Cardiac muscle cell (in vitro differentiated cells and primary cell): Measurements from ENCODE around the gene SLC1A1. TPM values are rescaled to one million over a fixed set of nuclear protein-coding genes. Genes with fewer than 3 reads are reported as not detected.
"Not testable (repeated sequence)": the region's sequence is repeated elsewhere in the genome, so short reads cannot be mapped to it uniquely, and the experiment has no call there.

Source experiments
- DNase-seq, 2 donors: peaks; one replicate each; pipeline versions ENCODE4 v3.0.0 to v3.0.0-alpha.2; 2010 to 2017; ENCODE audit warnings: low read depth in 1 of 2, low spot score in 1 of 2
- H3K27ac ChIP-seq: fragments of 200-600 bp; sonication (generic); 2 replicates; pipeline ENCODE4 v1.5.1; 2016
- H3K27me3 ChIP-seq: fragments of 200-600 bp; sonication (generic); 2 replicates; pipeline ENCODE4 v1.6.0; 2016; ENCODE audit warnings: control low read depth
- H3K36me3 ChIP-seq: fragments of 200-600 bp; sonication (generic); 2 replicates; pipeline ENCODE4 v1.5.1; 2016; ENCODE audit warnings: control low read depth
- H3K4me1 ChIP-seq: fragments of 200-600 bp; sonication (generic); 2 replicates; pipeline ENCODE4 v1.8.1; 2017; ENCODE audit warnings: low read depth, mild to moderate bottlenecking, mixed run types
- H3K4me3 ChIP-seq: fragments of 200-600 bp; sonication (generic); 2 replicates; pipeline ENCODE4 v1.5.1; 2016; ENCODE audit warnings: mild to moderate bottlenecking
- H3K9me3 ChIP-seq: fragments of 200-600 bp; sonication (generic); 2 replicates; pipeline ENCODE4 v1.5.1; 2017; ENCODE audit warnings: low read depth, mild to moderate bottlenecking, control low read depth
- polyA plus RNA-seq: library from polyadenylated mRNA; unstranded; fragments of >200 nt; fragmentation: Nextera tagmentation; extraction: Ambion mirVana; gene quantifications from 2 replicates; pipeline ENCODE4 v1.2.1, GENCODE V29; 2016
- total RNA-seq: library from RNA; depleted of rRNA; stranded (reverse); fragments of >200 nt; gene quantifications from 2 replicates; pipeline ENCODE4 v1.2.3, GENCODE V29; 2016
- TF ChIP-seq, protein P1 (sequence below): IDR thresholded peaks from 2 replicates; pipeline ENCODE4 v1.5.1; 2012; ENCODE audit warnings: low read depth, mild to moderate bottlenecking, low read length

Gene SLC1A1
- total and polyA plus RNA-seq, 2 experiments from 2014 or later: 0.57 to 2.4 TPM

- Histone ChIP-seq H3K36me3 (no peaks in the 10 kb centered on the region), H3K27ac (no peak overlapping the region), H3K9me3 (no peaks in the 10 kb centered on the region), H3K27me3 (no peaks in the 10 kb centered on the region), H3K4me3 (no peak overlapping the region), H3K4me1 (no peaks in the 10 kb centered on the region)
- TF ChIP-seq, protein P1, sequence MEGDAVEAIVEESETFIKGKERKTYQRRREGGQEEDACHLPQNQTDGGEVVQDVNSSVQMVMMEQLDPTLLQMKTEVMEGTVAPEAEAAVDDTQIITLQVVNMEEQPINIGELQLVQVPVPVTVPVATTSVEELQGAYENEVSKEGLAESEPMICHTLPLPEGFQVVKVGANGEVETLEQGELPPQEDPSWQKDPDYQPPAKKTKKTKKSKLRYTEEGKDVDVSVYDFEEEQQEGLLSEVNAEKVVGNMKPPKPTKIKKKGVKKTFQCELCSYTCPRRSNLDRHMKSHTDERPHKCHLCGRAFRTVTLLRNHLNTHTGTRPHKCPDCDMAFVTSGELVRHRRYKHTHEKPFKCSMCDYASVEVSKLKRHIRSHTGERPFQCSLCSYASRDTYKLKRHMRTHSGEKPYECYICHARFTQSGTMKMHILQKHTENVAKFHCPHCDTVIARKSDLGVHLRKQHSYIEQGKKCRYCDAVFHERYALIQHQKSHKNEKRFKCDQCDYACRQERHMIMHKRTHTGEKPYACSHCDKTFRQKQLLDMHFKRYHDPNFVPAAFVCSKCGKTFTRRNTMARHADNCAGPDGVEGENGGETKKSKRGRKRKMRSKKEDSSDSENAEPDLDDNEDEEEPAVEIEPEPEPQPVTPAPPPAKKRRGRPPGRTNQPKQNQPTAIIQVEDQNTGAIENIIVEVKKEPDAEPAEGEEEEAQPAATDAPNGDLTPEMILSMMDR: no peak
- no peak for DNase-seq
These were observed 47.3 kb downstream of the SLC1A1 start for GRCh38 chr9:4537581-4537980.

DNA sequence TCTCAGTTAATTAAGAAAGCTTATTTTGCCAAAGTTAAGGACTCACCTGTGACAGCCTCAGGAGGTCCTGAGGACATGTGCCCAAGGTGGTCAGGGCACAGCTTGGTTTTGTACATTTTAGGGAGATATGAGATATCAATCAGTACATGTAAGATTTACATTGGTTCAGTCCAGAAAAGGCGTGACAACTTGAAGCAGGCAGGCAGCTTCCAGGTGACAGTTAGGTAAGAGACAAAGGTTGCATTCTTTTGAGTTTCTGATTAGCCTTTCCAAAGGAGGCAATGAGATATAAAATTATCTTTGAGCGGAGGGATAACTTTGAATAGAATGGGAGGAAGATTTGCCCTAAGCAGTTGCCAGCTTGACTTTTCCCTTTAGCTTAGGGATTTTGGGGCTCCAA is 47.8 kb downstream of the SLC1A1 start:
- no peak for DNase-seq
- TF ChIP-seq, protein P1: no peak
- H3K27me3 ChIP-seq: no peaks in the 10 kb centered on the region
- H3K9me3 ChIP-seq: no peaks in the 10 kb centered on the region
- H3K36me3 ChIP-seq: no peaks in the 10 kb centered on the region
- no peaks in the 10 kb centered on the region for H3K4me1 ChIP-seq
- H3K4me3 ChIP-seq: no peak overlapping the region
- H3K27ac ChIP-seq: no peak overlapping the region

- Histone ChIP-seq H3K9me3 (no peaks in the 10 kb centered on the region), H3K4me3 (no peak overlapping the region), H3K36me3 (no peaks in the 10 kb centered on the region), H3K27ac (no peak overlapping the region), H3K4me1 (no peaks in the 10 kb centered on the region), H3K27me3 (no peaks in the 10 kb centered on the region)
- DNase-seq: no peak
- TF ChIP-seq, protein P1: no peak
These were observed 48.4 kb downstream of the SLC1A1 start for GRCh38 chr9:4538621-4539020.

DNA sequence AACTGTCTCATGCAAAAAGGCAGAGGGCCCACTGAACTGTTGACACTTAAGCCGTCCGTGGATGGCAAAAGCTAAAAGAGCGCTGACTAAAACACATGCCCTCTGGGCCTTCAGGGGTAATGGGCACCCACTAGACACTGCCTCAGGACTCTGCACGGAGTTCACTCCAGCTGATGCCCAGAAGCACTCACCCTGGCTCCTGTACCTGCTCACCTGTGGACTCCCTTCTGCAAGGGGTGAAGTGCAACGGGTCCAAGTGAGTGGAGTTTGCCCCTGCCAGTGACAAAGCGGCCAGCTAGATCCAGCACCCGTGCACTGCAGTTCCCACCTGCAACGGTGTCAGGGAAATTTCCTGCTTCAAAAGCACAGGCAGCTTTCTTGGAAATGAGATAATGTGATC is 50.2 kb downstream of the SLC1A1 start:
- DNase-seq: no peak
- no peak overlapping the region for H3K4me3 ChIP-seq
- no peaks in the 10 kb centered on the region for H3K27me3 ChIP-seq
- H3K27ac ChIP-seq: no peak overlapping the region
- no peaks in the 10 kb centered on the region for H3K36me3 ChIP-seq
- H3K9me3 ChIP-seq: no peaks in the 10 kb centered on the region
- no peaks in the 10 kb centered on the region for H3K4me1 ChIP-seq
- TF ChIP-seq, protein P1: no peak

DNA sequence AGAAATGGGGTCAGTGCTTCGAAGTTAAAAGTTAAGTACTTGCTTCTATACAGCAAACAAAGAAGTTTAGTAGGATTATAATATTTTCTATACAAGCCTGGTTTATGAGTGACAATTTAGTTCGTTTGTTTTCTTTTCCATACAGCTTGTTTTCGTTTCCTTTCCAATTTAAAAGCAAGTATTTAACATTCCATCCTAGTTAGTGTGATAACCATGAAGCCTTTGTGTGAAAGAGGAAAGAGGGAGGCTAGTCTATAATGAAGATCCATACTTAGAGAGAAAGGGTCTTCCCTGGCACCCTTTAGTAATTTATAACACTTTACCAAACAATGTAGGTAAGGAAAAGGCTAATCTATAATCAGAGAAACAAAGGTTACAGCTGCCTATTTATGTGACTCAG is 51.0 kb downstream of the SLC1A1 start:
- Histone ChIP-seq H3K27me3 (no peaks in the 10 kb centered on the region), H3K4me3 (no peak overlapping the region), H3K36me3 (no peaks in the 10 kb centered on the region), H3K9me3 (no peaks in the 10 kb centered on the region), H3K27ac (no peak overlapping the region), H3K4me1 (no peaks in the 10 kb centered on the region)
- DNase-seq: no peak
- TF ChIP-seq, protein P1: no peak

DNA sequence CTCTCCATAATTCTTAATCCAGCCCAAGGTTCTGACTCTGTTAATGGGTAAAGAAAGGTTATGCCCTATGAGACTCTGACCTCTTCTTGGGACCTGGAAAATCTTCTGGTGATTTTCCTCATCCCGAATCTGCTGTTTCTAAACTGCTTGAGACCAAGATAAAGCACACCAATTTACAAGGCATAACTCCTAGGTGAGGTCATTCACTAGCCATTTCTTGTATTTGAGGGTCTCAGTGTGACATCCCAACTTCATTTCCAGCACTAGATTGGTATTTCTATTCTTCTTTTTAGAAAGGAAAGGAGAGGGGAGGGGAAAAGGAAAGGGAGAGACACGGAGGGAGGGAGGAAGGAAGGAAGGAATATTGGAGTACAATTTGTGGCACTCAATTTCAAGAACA is 51.6 kb downstream of the SLC1A1 start:
- no peaks in the 10 kb centered on the region for H3K27me3 ChIP-seq
- H3K4me3 ChIP-seq: no peak overlapping the region
- no peak for DNase-seq
- H3K27ac ChIP-seq: no peak overlapping the region
- no peaks in the 10 kb centered on the region for H3K36me3 ChIP-seq
- H3K9me3 ChIP-seq: no peaks in the 10 kb centered on the region
- no peaks in the 10 kb centered on the region for H3K4me1 ChIP-seq
- TF ChIP-seq, protein P1: no peak

DNA sequence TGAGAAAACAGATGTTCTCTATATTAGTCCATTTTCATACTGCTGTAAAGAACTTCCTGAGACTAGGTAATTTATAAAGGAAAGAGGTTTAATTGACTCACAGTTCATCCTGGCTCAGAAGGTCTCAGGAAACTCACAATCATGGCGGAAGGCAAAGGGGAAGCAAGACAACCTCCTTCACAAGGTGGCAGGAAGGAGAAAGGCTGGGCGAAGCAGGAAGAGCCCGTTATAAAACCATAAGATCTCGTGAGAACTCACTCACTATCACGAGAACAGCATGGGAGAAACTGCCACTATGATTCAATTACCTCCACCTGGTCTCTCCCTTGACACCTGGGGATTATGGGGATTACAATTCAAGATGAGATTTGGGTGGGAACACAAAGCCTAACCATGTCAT is 54.4 kb downstream of the SLC1A1 start:
- H3K36me3 ChIP-seq, H3K4me1 ChIP-seq, H3K9me3 ChIP-seq, DNase-seq, H3K27me3 ChIP-seq, H3K4me3 ChIP-seq, H3K27ac ChIP-seq: not testable (repeated sequence)
